NCI-H1048 (cell line): ENCODE measurements around the gene STAMBPL1.
"Not testable (repeated sequence)": the region's sequence is repeated elsewhere in the genome, so short reads cannot be mapped to it uniquely, and the experiment has no call there.

Experiments used
- DNase-seq: peaks from one replicate; lab custom pipeline; 2025; lab: John Stamatoyannopoulos, UW

STAMBPL1 gene

GRCh38 chr10:88857831-88858230 lies 22.2 kb upstream of the STAMBPL1 start:
- no peak for DNase-seq

GRCh38 chr10:88858491-88858890 lies 21.6 kb upstream of the STAMBPL1 start:
- no peak for DNase-seq

- no peak for DNase-seq
Measured at GRCh38 chr10:88861036-88861435, 19.0 kb upstream of the STAMBPL1 start.

GRCh38 chr10:88865281-88865876 lies 14.7 kb upstream of the STAMBPL1 start:
- DNase-seq = no peak

GRCh38 chr10:88866454-88866853 lies 13.6 kb upstream of the STAMBPL1 start:
- no peak for DNase-seq

GRCh38 chr10:88870089-88870488 lies 10.0 kb upstream of the STAMBPL1 start:
- DNase-seq = no peak

GRCh38 chr10:88873757-88874156 lies 6.3 kb upstream of the STAMBPL1 start:
- no peak for DNase-seq

- DNase-seq = no peak
Measured at GRCh38 chr10:88874281-88874680, 5.8 kb upstream of the STAMBPL1 start.

GRCh38 chr10:88875081-88875480 lies 5.0 kb upstream of the STAMBPL1 start:
- no peak for DNase-seq

- DNase-seq = no peak
Measured at GRCh38 chr10:88877298-88877697, 2.7 kb upstream of the STAMBPL1 start.

GRCh38 chr10:88880282-88881076 lies 434 bp downstream of the STAMBPL1 start:
- no peak for DNase-seq

GRCh38 chr10:88881320-88881719 lies 1.3 kb downstream of the STAMBPL1 start:
- DNase-seq = no peak

GRCh38 chr10:88881922-88882645 lies 2.0 kb downstream of the STAMBPL1 start:
- no peak for DNase-seq

GRCh38 chr10:88882646-88883447 lies 2.8 kb downstream of the STAMBPL1 start:
- not testable (repeated sequence) for DNase-seq

- DNase-seq = no peak
Measured at GRCh38 chr10:88883448-88883809, 3.4 kb downstream of the STAMBPL1 start.

- DNase-seq = no peak
Measured at GRCh38 chr10:88886557-88886956, 6.5 kb downstream of the STAMBPL1 start.

- DNase-seq = no peak
Measured at GRCh38 chr10:88888810-88889445, 8.9 kb downstream of the STAMBPL1 start.

- DNase-seq = no peak
Measured at GRCh38 chr10:88889559-88890337, 9.7 kb downstream of the STAMBPL1 start.

GRCh38 chr10:88890681-88891381 lies 10.8 kb downstream of the STAMBPL1 start:
- no peak for DNase-seq

- no peak for DNase-seq
Measured at GRCh38 chr10:88892222-88892967, 12.3 kb downstream of the STAMBPL1 start.
